ENCODE data around the gene NABP2.

Gene NABP2

GRCh38 chr12:56274299-56274698 lies 50.2 kb downstream of the NABP2 start:
- H3K4ac ChIP-seq (ENCODE audit: low read depth, low read length), result no peak overlapping the region
- no peak overlapping the region for H3K9ac ChIP-seq (ENCODE audit: low read length)
- no peaks in the 10 kb centered on the region for H3K27me3 ChIP-seq (ENCODE audit: insufficient read depth, low read length)
- H3K79me2 ChIP-seq (ENCODE audit: control insufficient read depth, insufficient read depth, low read length, poor library complexity), result no peaks in the 10 kb centered on the region
- no peak overlapping the region for H2BK5ac ChIP-seq (ENCODE audit: low read depth, low read length, poor library complexity)
- WGBS (ENCODE audit: extremely low coverage, insufficient coverage, insufficient read length), result no CpG with 5 or more reads among the region's 2 CpGs
- H3K4me1 ChIP-seq (ENCODE audit: control insufficient read depth in 1 of 2, insufficient read depth in 2 of 2, low read length in 2 of 2), result no peaks in the 10 kb centered on the region
- no peak overlapping the region for H2BK120ac ChIP-seq (ENCODE audit: insufficient read depth, low read length, poor library complexity)
- H3K4me3 ChIP-seq (ENCODE audit: low read depth, low read length), result no peak overlapping the region
- no peaks in the 10 kb centered on the region for H3K79me1 ChIP-seq (ENCODE audit: low read length)
- no peak overlapping the region for H4K8ac ChIP-seq (ENCODE audit: low read depth, low read length)
- no peak overlapping the region for H2BK12ac ChIP-seq (ENCODE audit: low read length)
- H3K9me3 ChIP-seq (ENCODE audit: insufficient read depth, low read depth, low read length), result no peaks in the 10 kb centered on the region
- no peak for DNase-seq
- H2AK5ac ChIP-seq (ENCODE audit: low read length), result no peak overlapping the region
- no peak overlapping the region for H3K23ac ChIP-seq (ENCODE audit: low read length)
- H4K12ac ChIP-seq (ENCODE audit: low read depth, low read length), result no peak overlapping the region
- H3K14ac ChIP-seq (ENCODE audit: low read length), result no peak overlapping the region
- no peak overlapping the region for H3K27ac ChIP-seq (ENCODE audit: low read depth, low read length)
- no peak overlapping the region for H2AFZ ChIP-seq (ENCODE audit: insufficient read depth, low read length, poor library complexity)
- peaks cover 55 to 70% of the 10 kb centered on the region in 2 experiments for H3K36me3 ChIP-seq (ENCODE audit: control insufficient read depth in 1 of 2, insufficient read depth in 2 of 2, low read length in 2 of 2)
- H3K18ac ChIP-seq (ENCODE audit: low read length), result no peak overlapping the region
- no peak overlapping the region for H3K4me2 ChIP-seq (ENCODE audit: low read length)
- H4K91ac ChIP-seq (ENCODE audit: low read depth, low read length), result no peak overlapping the region

GRCh38 chr12:56278905-56279304 lies 54.8 kb downstream of the NABP2 start:
- Histone ChIP-seq H3K23ac (ENCODE audit: low read length) (no peak overlapping the region), H3K18ac (ENCODE audit: low read length) (no peak overlapping the region), H4K12ac (ENCODE audit: low read depth, low read length) (no peak overlapping the region), H2AFZ (ENCODE audit: insufficient read depth, low read length, poor library complexity) (no peak overlapping the region), H3K79me1 (ENCODE audit: low read length) (no peaks in the 10 kb centered on the region), H2BK12ac (ENCODE audit: low read length) (no peak overlapping the region), H2BK120ac (ENCODE audit: insufficient read depth, low read length, poor library complexity) (no peak overlapping the region), H3K4me1 (ENCODE audit: control insufficient read depth in 1 of 2, insufficient read depth in 2 of 2, low read length in 2 of 2) (no peaks in the 10 kb centered on the region), H3K79me2 (ENCODE audit: control insufficient read depth, insufficient read depth, low read length, poor library complexity) (no peaks in the 10 kb centered on the region), H2AK5ac (ENCODE audit: low read length) (no peak overlapping the region), H3K4ac (ENCODE audit: low read depth, low read length) (no peak overlapping the region), H2BK5ac (ENCODE audit: low read depth, low read length, poor library complexity) (no peak overlapping the region), H3K9me3 (ENCODE audit: insufficient read depth, low read depth, low read length) (no peaks in the 10 kb centered on the region), H3K27me3 (ENCODE audit: insufficient read depth, low read length) (no peaks in the 10 kb centered on the region), H3K27ac (ENCODE audit: low read depth, low read length) (no peak overlapping the region), H3K4me2 (ENCODE audit: low read length) (no peak overlapping the region), H4K8ac (ENCODE audit: low read depth, low read length) (no peak overlapping the region), H3K14ac (ENCODE audit: low read length) (no peak overlapping the region), H4K91ac (ENCODE audit: low read depth, low read length) (no peak overlapping the region), H3K9ac (ENCODE audit: low read length) (no peak overlapping the region), H3K4me3 (ENCODE audit: low read depth, low read length) (no peak overlapping the region), H3K36me3 (ENCODE audit: control insufficient read depth in 1 of 2, insufficient read depth in 2 of 2, low read length in 2 of 2) (peaks cover 57 to 70% of the 10 kb centered on the region in 2 experiments)
- DNase-seq, result no peak
- WGBS (ENCODE audit: extremely low coverage, insufficient coverage, insufficient read length), result no CpG with 5 or more reads among the region's 3 CpGs
